Measurements from ENCODE around the gene NME7.

DNA sequence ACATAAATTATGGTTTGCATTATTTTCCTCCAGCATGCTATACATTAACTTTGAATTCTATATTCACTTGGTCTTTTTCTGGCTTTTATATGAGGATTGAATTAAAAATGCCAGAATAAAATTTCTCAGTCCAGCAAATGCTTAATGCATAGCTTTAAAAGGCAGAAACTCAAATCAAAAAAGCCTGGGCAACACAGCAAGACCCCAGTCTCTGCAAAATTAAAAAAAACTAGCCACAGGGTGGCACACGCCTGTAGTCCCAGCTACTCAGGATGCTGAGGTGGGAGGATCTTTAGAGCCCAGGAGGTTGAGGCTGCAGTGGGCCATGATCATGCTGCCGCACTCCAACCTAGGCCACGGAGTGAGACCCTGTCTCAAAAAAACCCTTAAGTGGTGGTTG is 241.3 kb downstream of the NME7 start:
- TF ChIP-seq TAF1 (IDR thresholded peaks at IDR 0.05; ENCODE audit: low read depth, low read length) (no peak), POLR2AphosphoS5 (IDR thresholded peaks at IDR 0.05; ENCODE audit: low read depth, low read length) (no peak), POLR2A (IDR thresholded peaks at IDR 0.05; ENCODE audit: low read depth, low read length) (no peak), POU2F2 (IDR thresholded peaks at IDR 0.05; ENCODE audit: low read depth, low read length) (no peak)
